H1 (cell line): ENCODE results near the gene OR7D4. TPM values are rescaled to one million over a fixed set of nuclear protein-coding genes. Genes with fewer than 3 reads are reported as not detected.

ENCODE experiments used
- CTCF ChIA-PET: fragments of 300-600 bp; sonication (Branson Sonifier 250); formaldehyde crosslinking; loops from one replicate; lab custom pipeline; 2021; ENCODE audit not compliant: partially characterized antibody; lab: Charles Lee
- POLR2A ChIA-PET: fragments of 300-600 bp; sonication (Branson Sonifier 250); formaldehyde crosslinking; loops from one replicate; lab custom pipeline; 2021; ENCODE audit warnings: inconsistent platforms; ENCODE audit not compliant: partially characterized antibody; lab: Charles Lee
- DNase-seq, 2 experiments: peaks; one replicate each; pipeline versions ENCODE4 v3.0.0 to v3.0.0-alpha.2; 2010 to 2022; ENCODE audit warnings: low spot score in 2 of 2, low read depth in 1 of 2, mixed read lengths in 1 of 2
- FAIRE-seq: peaks from 2 replicates; lab custom pipeline; 2011; peaks lifted over from hg19 to GRCh38; lab: Jason Lieb, UNC
- H2AFZ ChIP-seq: 2 replicates; pipeline ENCODE4 v1.8.1; 2012; ENCODE audit warnings: low read length, inconsistent platforms
- H2AK5ac ChIP-seq: 2 replicates; pipeline ENCODE4 v1.6.1; 2013; ENCODE audit warnings: low read depth, low read length
- H2BK120ac ChIP-seq: replicated peaks from 2 replicates; pipeline ENCODE3; 2013; ENCODE audit warnings: low read depth, low read length, inconsistent platforms
- H2BK12ac ChIP-seq: 2 replicates; pipeline ENCODE4 v1.6.1; 2013; ENCODE audit warnings: low read depth, low read length
- H2BK15ac ChIP-seq: 2 replicates; pipeline ENCODE4 v1.6.1; 2013; ENCODE audit warnings: low read length
- H2BK20ac ChIP-seq: 2 replicates; pipeline ENCODE4 v1.6.1; 2013; ENCODE audit warnings: low read length
- H2BK5ac ChIP-seq: 2 replicates; pipeline ENCODE4 v1.6.1; 2013; ENCODE audit warnings: low read depth, low read length
- H3K14ac ChIP-seq: 2 replicates; pipeline ENCODE4 v1.6.1; 2013; ENCODE audit warnings: inconsistent platforms; ENCODE audit not compliant: insufficient read length
- H3K18ac ChIP-seq: 2 replicates; pipeline ENCODE4 v1.6.1; 2013; ENCODE audit warnings: low read length; ENCODE audit errors: extremely low read depth
- H3K23ac ChIP-seq: 2 replicates; pipeline ENCODE4 v1.6.1; 2013; ENCODE audit warnings: inconsistent platforms; ENCODE audit not compliant: insufficient read length
- H3K23me2 ChIP-seq: 2 replicates; pipeline ENCODE4 v1.6.1; 2013; ENCODE audit warnings: low read depth, low read length
- H3K27ac ChIP-seq: 2 replicates; pipeline ENCODE4 v1.6.1; 2011; ENCODE audit warnings: low read depth, low read length, inconsistent platforms
- H3K27me3 ChIP-seq, 4 experiments: replicated peaks in 1 of 4; 1 replicate in 1 of 4; 2 replicates in 3 of 4; pipeline versions ENCODE4 v1.6.1 to v1.8.1; 2011 to 2013; ENCODE audit warnings: low read length in 3 of 4, mild to moderate bottlenecking in 3 of 4, inconsistent platforms in 2 of 4, mixed read lengths in 2 of 4, moderate library complexity in 1 of 4; ENCODE audit not compliant: control insufficient read depth in 3 of 4, insufficient read depth in 3 of 4; ENCODE audit errors: extremely low read depth in 1 of 4
- H3K36me3 ChIP-seq, 4 experiments: 2 replicates each; pipeline versions ENCODE4 v1.6.1 to v1.8.1; 2011 to 2013; ENCODE audit warnings: mild to moderate bottlenecking in 4 of 4, low read length in 3 of 4, moderate library complexity in 2 of 4, control low read depth in 1 of 4, inconsistent platforms in 1 of 4; ENCODE audit not compliant: insufficient read depth in 4 of 4, control insufficient read depth in 2 of 4
- H3K4ac ChIP-seq: replicated peaks from 2 replicates; pipeline ENCODE3; 2013; ENCODE audit warnings: low read length, low read depth, mixed read lengths, inconsistent platforms; ENCODE audit not compliant: insufficient read length
- H3K4me1 ChIP-seq, 4 experiments: replicated peaks in 1 of 4; 1 replicate in 1 of 4; 2 replicates in 3 of 4; pipeline versions ENCODE4 v1.6.1 to v1.8.1; 2011 to 2013; ENCODE audit warnings: low read length in 3 of 4, inconsistent platforms in 2 of 4, mixed read lengths in 1 of 4; ENCODE audit not compliant: insufficient read depth in 4 of 4, control insufficient read depth in 3 of 4
- H3K4me2 ChIP-seq, 2 experiments: 2 replicates each; pipeline versions ENCODE4 v1.6.1 to v1.8.1; 2011 to 2013; ENCODE audit warnings: low read depth in 2 of 2, low read length in 2 of 2, control low read depth in 1 of 2, inconsistent platforms in 1 of 2, mild to moderate bottlenecking in 1 of 2; ENCODE audit not compliant: insufficient read depth in 1 of 2
- H3K4me3 ChIP-seq, 4 experiments: fragments of 200-600, 300-600 bp in 1 of 4; sonication (generic), shearing (Covaris generic), sonication (Bioruptor Twin) in 1 of 4; 2 replicates each; pipeline versions ENCODE4 v1.5.1 to v1.8.1; 2011 to 2016; ENCODE audit warnings: low read length in 4 of 4, low read depth in 3 of 4, control low read depth in 2 of 4, inconsistent platforms in 2 of 4, mild to moderate bottlenecking in 2 of 4, mixed read lengths in 1 of 4, moderate library complexity in 1 of 4; ENCODE audit not compliant: insufficient read depth in 2 of 4; ENCODE audit errors: extremely low read depth in 1 of 4
- H3K56ac ChIP-seq: replicated peaks from 2 replicates; pipeline ENCODE3; 2013; ENCODE audit warnings: low read depth, mild to moderate bottlenecking, mixed read lengths, low read length, inconsistent platforms; ENCODE audit not compliant: insufficient read length
- H3K79me1 ChIP-seq: 2 replicates; pipeline ENCODE4 v1.6.1; 2013; ENCODE audit warnings: low read depth, low read length, control low read depth
- H3K79me2 ChIP-seq, 2 experiments: 2 replicates each; pipeline versions ENCODE4 v1.6.1 to v1.8.1; 2012 to 2013; ENCODE audit warnings: low read length in 2 of 2, mild to moderate bottlenecking in 2 of 2, inconsistent platforms in 1 of 2; ENCODE audit not compliant: insufficient read depth in 2 of 2, control insufficient read depth in 1 of 2
- H3K9ac ChIP-seq, 4 experiments: replicated peaks in 1 of 4; 1 replicate in 1 of 4; 2 replicates in 3 of 4; pipeline versions ENCODE4 v1.6.1 to v1.8.1; 2011 to 2013; ENCODE audit warnings: low read depth in 3 of 4, low read length in 3 of 4, control low read depth in 2 of 4, mild to moderate bottlenecking in 2 of 4, moderate library complexity in 2 of 4, inconsistent platforms in 1 of 4; ENCODE audit errors: extremely low read depth in 1 of 4
- H3K9me3 ChIP-seq, 2 experiments: 2 replicates each; pipeline versions ENCODE4 v1.6.1 to v1.8.1; 2012 to 2013; ENCODE audit warnings: mild to moderate bottlenecking in 2 of 2, moderate library complexity in 2 of 2, control low read depth in 1 of 2, inconsistent platforms in 1 of 2, low read depth in 1 of 2, low read length in 1 of 2, mixed read lengths in 1 of 2; ENCODE audit not compliant: insufficient read depth in 2 of 2
- H4K20me1 ChIP-seq, 2 experiments: replicated peaks in 1 of 2; 2 replicates each; pipeline versions ENCODE3 to v1.8.1; 2011 to 2013; ENCODE audit warnings: inconsistent platforms in 2 of 2, low read length in 2 of 2, mild to moderate bottlenecking in 1 of 2; ENCODE audit not compliant: insufficient read depth in 2 of 2, control insufficient read depth in 1 of 2
- H4K5ac ChIP-seq: 2 replicates; pipeline ENCODE4 v1.6.1; 2013; ENCODE audit warnings: low read length, low read depth, mixed read lengths, inconsistent platforms; ENCODE audit not compliant: insufficient read length
- H4K8ac ChIP-seq: 2 replicates; pipeline ENCODE4 v1.8.0; 2013; ENCODE audit warnings: mild to moderate bottlenecking, moderate library complexity, low read length, inconsistent platforms; ENCODE audit not compliant: insufficient read depth; ENCODE audit errors: extremely low read depth
- H4K91ac ChIP-seq: replicated peaks from 2 replicates; pipeline ENCODE3; 2013; ENCODE audit warnings: low read length, mixed read lengths, inconsistent platforms; ENCODE audit not compliant: insufficient read length
- CREB1 ChIP-seq: IDR thresholded peaks from 2 replicates; pipeline ENCODE4 v1.6.1; 2012; ENCODE audit warnings: inconsistent platforms
- JUN ChIP-seq: IDR thresholded peaks from 2 replicates; pipeline ENCODE4 v1.6.1; 2011; ENCODE audit warnings: low read depth, mild to moderate bottlenecking, improper control_type of control experiment, low read length
- ZNF274 ChIP-seq: IDR thresholded peaks from 2 replicates; pipeline ENCODE4 v1.7.0; 2012; ENCODE audit warnings: low read length, borderline replicate concordance; ENCODE audit errors: extremely low read depth
- WGBS, 2 experiments: shearing (Covaris generic) in 1 of 2; methylation state at CpG; one replicate each; pipeline versions ENCODE4 v1.1.6 to v1.1.7; 2013 to 2015; ENCODE audit warnings: low lambda C conversion rate in 2 of 2, mixed read lengths in 2 of 2, inconsistent platforms in 1 of 2, low coverage in 1 of 2, missing lambda C conversion rate in 1 of 2; ENCODE audit not compliant: insufficient replicate concordance in 2 of 2, insufficient coverage in 1 of 2, insufficient read length in 1 of 2; ENCODE audit errors: extremely low coverage in 1 of 2, missing lambda C conversion rate in 1 of 2; 5-methylcytosine and 5-hydroxymethylcytosine counted together
- long read RNA-seq, 2 experiments: library from RNA in 1 of 2; library from capped mRNA in 1 of 2; stranded (forward); transcript quantifications; one replicate each; pipeline ENCODE4 v2.0.0, GENCODE V29; 2021; ENCODE audit warnings: inconsistent platforms in 1 of 2
- polyA minus RNA-seq, 3 experiments: library from RNA; depleted of rRNA, polyadenylated mRNA; stranded (reverse); fragments of >200 nt; gene quantifications; 1 replicate in 2 of 3; 2 replicates in 1 of 3; pipeline ENCODE4 v1.2.3, GENCODE V29; 2011
- polyA plus RNA-seq, 7 experiments: library from polyadenylated mRNA; depleted of rRNA in 3 of 7; stranded (reverse) in 5 of 7; unstranded in 2 of 7; fragments of >200 nt in 5 of 7; fragments of 200-250 nt in 2 of 7; gene quantifications; 1 replicate in 5 of 7; 2 replicates in 1 of 7; 4 replicates in 1 of 7; pipeline versions ENCODE4 v1.2.1 to v1.2.3, GENCODE V29; 2011 to 2013; ENCODE audit warnings: missing spikeins in 2 of 7, mixed read lengths in 2 of 7
- total RNA-seq: library from RNA; stranded (reverse); fragmentation: NEBNext Ultra II Directional; extraction: Animal tissue kit (Norgen Biotek cat#: 25700); gene quantifications from 2 replicates; pipeline ENCODE4 v1.2.1, GENCODE V29; 2021

OR7D4 gene
- not detected in 2 replicates for total RNA-seq
- polyA plus RNA-seq (2011; rRNA removed), result not detected in 2 replicates
- not detected for polyA plus RNA-seq (2011; cell fraction: cytosol; rRNA removed)
- polyA plus RNA-seq (2011; cell fraction: nucleus; rRNA removed), result not detected
- polyA plus RNA-seq (2012, experiment 1 of 2), result not detected in 4 replicates
- polyA plus RNA-seq (2012, experiment 2 of 2), result not detected
- not detected for polyA plus RNA-seq (2013, experiment 1 of 2)
- not detected for polyA plus RNA-seq (2013, experiment 2 of 2)
- not detected in 2 replicates for polyA minus RNA-seq (2011; rRNA and poly(A)+ RNA removed)
- not detected for polyA minus RNA-seq (2011; cell fraction: cytosol; rRNA and poly(A)+ RNA removed)
- not detected for polyA minus RNA-seq (2011; cell fraction: nucleus; rRNA and poly(A)+ RNA removed)
- long read RNA-seq, experiment 1, result 0 reads
- long read RNA-seq, experiment 2, result 0 reads

DNA sequence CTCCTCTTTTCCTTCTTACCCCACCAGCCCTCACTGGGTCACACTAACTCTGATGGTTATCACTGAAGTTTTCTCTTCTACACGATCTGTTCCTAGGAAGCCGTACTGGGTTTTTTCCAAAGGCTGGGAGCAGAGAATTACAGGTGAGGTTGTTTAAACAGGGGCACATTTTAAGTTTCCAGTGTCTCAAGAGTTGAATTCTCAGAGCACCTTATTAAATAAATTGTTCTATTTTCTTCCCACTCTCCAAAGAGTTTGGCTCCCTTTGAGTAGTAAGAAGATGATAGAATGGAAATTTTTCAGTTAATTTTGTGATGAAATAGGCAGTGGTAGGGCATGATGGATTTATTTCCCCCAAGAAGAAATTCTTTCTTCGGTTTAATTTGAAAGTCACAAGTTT lies at the start of gene OR7D4:
Gene OR7D4 (minus strand): TSS at position 101 of the 400 bp plus-strand sequence. CDS start 4,752 bp downstream, outside the sequence.
- ChIA-PET CTCF (no interaction called here), POLR2A (no interaction called here)
- H3K4me3 ChIP-seq, result no peak within 1 kb of the TSS
- H2BK20ac ChIP-seq, result no peak within 1 kb of the TSS
- H2BK15ac ChIP-seq, result no peak within 1 kb of the TSS
- no peaks in the 10 kb centered on the region for H3K23me2 ChIP-seq
- no peak within 1 kb of the TSS for H2AK5ac ChIP-seq
- no peak within 1 kb of the TSS for H4K91ac ChIP-seq
- H3K27ac ChIP-seq, result no peak within 1 kb of the TSS
- no peak within 1 kb of the TSS for H3K23ac ChIP-seq
- no peak within 1 kb of the TSS for H4K8ac ChIP-seq
- H3K36me3 ChIP-seq, result no peaks in the 10 kb centered on the region; a peak in 1 of 8 replicates
- no peaks in the 10 kb centered on the region for H3K27me3 ChIP-seq
- H3K79me2 ChIP-seq, result no peaks in the 10 kb centered on the region
- no peaks in the 10 kb centered on the region for H3K4me1 ChIP-seq
- no peak within 1 kb of the TSS for H2AFZ ChIP-seq
- no peak within 1 kb of the TSS for H4K5ac ChIP-seq
- H2BK120ac ChIP-seq, result no peak within 1 kb of the TSS
- no peak within 1 kb of the TSS for H3K14ac ChIP-seq
- no peak for FAIRE-seq
- TF ChIP-seq JUN (no peak), ZNF274 (no peak), CREB1 (no peak)
- no peaks in the 10 kb centered on the region for H4K20me1 ChIP-seq
- peaks cover 54 to 70% of the 10 kb centered on the region in 2 experiments for H3K9me3 ChIP-seq
- no peak for DNase-seq
- no peak within 1 kb of the TSS for H2BK12ac ChIP-seq
- no peak within 1 kb of the TSS for H3K4ac ChIP-seq
- 65% methylated on average over 3 of the region's 3 CpGs; no CpG with 5 or more reads in 1 of the 2 experiments for WGBS, 2 experiments
- no peak within 1 kb of the TSS for H3K9ac ChIP-seq
- H3K56ac ChIP-seq, result no peak within 1 kb of the TSS
- no peak within 1 kb of the TSS for H3K18ac ChIP-seq
- H3K79me1 ChIP-seq, result no peaks in the 10 kb centered on the region
- H2BK5ac ChIP-seq, result no peak within 1 kb of the TSS
- no peak within 1 kb of the TSS for H3K4me2 ChIP-seq
